IMR-90 (cell line): Measurements from ENCODE around the gene OAS3. TPM values are rescaled to one million over a fixed set of nuclear protein-coding genes. Genes with fewer than 3 reads are reported as not detected.

Experiments used
- ATAC-seq: fragments of 200-7000 bp; cut with Tn5 transposase; 2 replicates; pipeline ENCODE4 v1.9.1; 2020; ENCODE audit warnings: low read depth, mild to moderate bottlenecking, moderate library complexity
- BruUV-seq: library from RNA; stranded (reverse); fragments of 400-500 nt; replicated peaks from 2 replicates; lab custom pipeline; 2021; lab: Mats Ljungman, UMichigan
- CTCF ChIA-PET: fragments of 300-600 bp; formaldehyde crosslinking; extraction: SDS; loops from one replicate; lab custom pipeline; 2021; ENCODE audit warnings: antibody characterized with exemption; lab: Yijun Ruan, JAX
- POLR2A ChIA-PET: fragments of 300-600 bp; sonication (Branson Sonifier 250); formaldehyde crosslinking; loops from one replicate; lab custom pipeline; 2022; ENCODE audit warnings: antibody characterized with exemption; ENCODE audit not compliant: unreplicated experiment; lab: Charles Lee
- DNase-seq: peaks from one replicate; pipeline ENCODE4 v3.0.0; 2013
- H2AFZ ChIP-seq: replicated peaks from 2 replicates; pipeline ENCODE3; 2013; ENCODE audit warnings: low read length, mild to moderate bottlenecking; ENCODE audit not compliant: poor library complexity
- H2AK5ac ChIP-seq: 2 replicates; pipeline ENCODE4 v1.6.1; 2013; ENCODE audit warnings: low read depth, low read length, inconsistent platforms
- H2AK9ac ChIP-seq: replicated peaks from 2 replicates; pipeline ENCODE3; 2013; ENCODE audit warnings: mild to moderate bottlenecking, low read depth, low read length, moderate library complexity; ENCODE audit not compliant: poor library complexity
- H2BK120ac ChIP-seq: 2 replicates; pipeline ENCODE4 v1.6.1; 2013; ENCODE audit warnings: low read depth, low read length, inconsistent platforms
- H2BK15ac ChIP-seq: 3 replicates; pipeline ENCODE4 v1.6.1; 2013; ENCODE audit warnings: low read depth, low read length, inconsistent platforms
- H2BK20ac ChIP-seq: 2 replicates; pipeline ENCODE4 v1.6.1; 2013; ENCODE audit warnings: low read depth, mild to moderate bottlenecking, inconsistent platforms, low read length, moderate library complexity
- H2BK5ac ChIP-seq: 2 replicates; pipeline ENCODE4 v1.6.1; 2013; ENCODE audit warnings: mild to moderate bottlenecking, low read depth, low read length, inconsistent platforms; ENCODE audit not compliant: poor library complexity, severe bottlenecking
- H3K14ac ChIP-seq: replicated peaks from 2 replicates; pipeline ENCODE4 v1.6.1; 2013; ENCODE audit warnings: low read depth, low read length, inconsistent platforms
- H3K18ac ChIP-seq: 2 replicates; pipeline ENCODE4 v1.6.1; 2013; ENCODE audit warnings: low read depth, low read length, control low read depth
- H3K23ac ChIP-seq: 2 replicates; pipeline ENCODE4 v1.6.1; 2013; ENCODE audit warnings: low read depth, low read length, inconsistent platforms
- H3K27ac ChIP-seq: 2 replicates; pipeline ENCODE4 v1.5.1; 2013; ENCODE audit warnings: mild to moderate bottlenecking, control low read depth, low read length; ENCODE audit not compliant: insufficient read depth
- H3K27me3 ChIP-seq: 2 replicates; pipeline ENCODE4 v1.6.1; 2013; ENCODE audit warnings: low read length; ENCODE audit not compliant: control insufficient read depth, insufficient read depth
- H3K36me3 ChIP-seq: 2 replicates; pipeline ENCODE4 v1.6.1; 2013; ENCODE audit warnings: low read length, mixed read lengths; ENCODE audit not compliant: control insufficient read depth, insufficient read depth
- H3K4ac ChIP-seq: 2 replicates; pipeline ENCODE4 v1.6.1; 2013; ENCODE audit warnings: low read depth, low read length, inconsistent platforms
- H3K4me1 ChIP-seq: 2 replicates; pipeline ENCODE4 v1.6.1; 2013; ENCODE audit warnings: low read length, mixed read lengths; ENCODE audit not compliant: control insufficient read depth, insufficient read depth
- H3K4me2 ChIP-seq: 2 replicates; pipeline ENCODE4 v1.6.1; 2013; ENCODE audit warnings: low read depth, mild to moderate bottlenecking, control low read depth, low read length, moderate library complexity
- H3K4me3 ChIP-seq: 2 replicates; pipeline ENCODE4 v1.5.1; 2013; ENCODE audit warnings: low read depth, mild to moderate bottlenecking, control low read depth, low read length, moderate library complexity; ENCODE audit not compliant: insufficient read depth
- H3K56ac ChIP-seq: 2 replicates; pipeline ENCODE4 v1.6.1; 2013; ENCODE audit warnings: low read length, inconsistent platforms; ENCODE audit not compliant: insufficient read depth; ENCODE audit errors: extremely low read depth
- H3K79me1 ChIP-seq, 2 experiments: 2 replicates each; pipeline ENCODE4 v1.6.1; 2013; ENCODE audit warnings: low read length in 2 of 2, inconsistent platforms in 1 of 2, low read depth in 1 of 2
- H3K9ac ChIP-seq: 2 replicates; pipeline ENCODE4 v1.6.1; 2013; ENCODE audit warnings: low read depth, low read length, control low read depth
- H3K9me1 ChIP-seq: 2 replicates; pipeline ENCODE4 v1.6.1; 2013; ENCODE audit warnings: low read length, inconsistent platforms; ENCODE audit not compliant: insufficient read depth
- H3K9me3 ChIP-seq: 2 replicates; pipeline ENCODE4 v1.6.1; 2013; ENCODE audit warnings: low read length; ENCODE audit not compliant: control insufficient read depth, insufficient read depth
- H4K20me1 ChIP-seq: 2 replicates; pipeline ENCODE4 v1.6.1; 2013; ENCODE audit warnings: low read length, inconsistent platforms; ENCODE audit not compliant: insufficient read depth
- H4K5ac ChIP-seq: 2 replicates; pipeline ENCODE4 v1.6.1; 2013; ENCODE audit warnings: mild to moderate bottlenecking, low read depth, low read length, control low read depth
- H4K8ac ChIP-seq, 2 experiments: 2 replicates each; pipeline ENCODE4 v1.6.1; 2013; ENCODE audit warnings: low read depth in 2 of 2, low read length in 2 of 2, control low read depth in 1 of 2, inconsistent platforms in 1 of 2
- H4K91ac ChIP-seq: 2 replicates; pipeline ENCODE4 v1.6.1; 2013; ENCODE audit warnings: low read depth, low read length, inconsistent platforms; ENCODE audit not compliant: insufficient read depth
- RFX5 ChIP-seq: IDR thresholded peaks from 2 replicates; pipeline ENCODE4 v1.8.0; 2012; ENCODE audit warnings: low read depth, mild to moderate bottlenecking, low read length, moderate library complexity
- SMC3 ChIP-seq: fragments of 150-350 bp; IDR thresholded peaks from 2 replicates; pipeline ENCODE4 v1.6.1; 2016; ENCODE audit warnings: low read depth, mild to moderate bottlenecking, antibody characterized with exemption, low read length, moderate library complexity
- WGBS, 2 experiments: methylation state at CpG; one replicate each; pipeline versions ENCODE4 v1.1.5 to v1.1.7; 2013; ENCODE audit warnings: missing lambda C conversion rate in 2 of 2; ENCODE audit not compliant: insufficient read length in 1 of 2; ENCODE audit errors: extremely low coverage in 2 of 2; 5-methylcytosine and 5-hydroxymethylcytosine counted together
- dilution Hi-C: fragments of 300-500 bp; cut with HindIII; formaldehyde crosslinking; loops from one replicate; pipeline ENCODE4 v1.14.3; 2018; ENCODE audit warnings: low sequenced_read_pairs; ENCODE audit not compliant: unreplicated experiment
- in situ Hi-C: fragments of 300-500 bp; cut with MboI; formaldehyde crosslinking; loops from 3 replicates; pipeline ENCODE4 v1.14.3; 2019; ENCODE audit warnings: low sequenced_read_pairs, inconsistent platforms, mixed read lengths
- intact Hi-C: fragments of 100-400 bp; cut with micrococcal nuclease; formaldehyde crosslinking; loops from 2 replicates; pipeline ENCODE4 v1.10.0; 2022
- polyA plus RNA-seq, 3 experiments: library from polyadenylated mRNA; depleted of rRNA; stranded (reverse); fragments of >200 nt; gene quantifications; 2 replicates each; pipeline ENCODE4 v1.2.3, GENCODE V29; 2012; ENCODE audit warnings: low replicate concordance in 1 of 3
- total RNA-seq: library from RNA; depleted of rRNA; stranded (reverse); fragments of >200 nt; gene quantifications from 2 replicates; pipeline ENCODE4 v1.2.3, GENCODE V29; 2012

OAS3 gene
- total and polyA plus RNA-seq, 2 of the 4 experiments (the other 2 are of a cell fraction) = 4.1 to 7.8 TPM

DNA sequence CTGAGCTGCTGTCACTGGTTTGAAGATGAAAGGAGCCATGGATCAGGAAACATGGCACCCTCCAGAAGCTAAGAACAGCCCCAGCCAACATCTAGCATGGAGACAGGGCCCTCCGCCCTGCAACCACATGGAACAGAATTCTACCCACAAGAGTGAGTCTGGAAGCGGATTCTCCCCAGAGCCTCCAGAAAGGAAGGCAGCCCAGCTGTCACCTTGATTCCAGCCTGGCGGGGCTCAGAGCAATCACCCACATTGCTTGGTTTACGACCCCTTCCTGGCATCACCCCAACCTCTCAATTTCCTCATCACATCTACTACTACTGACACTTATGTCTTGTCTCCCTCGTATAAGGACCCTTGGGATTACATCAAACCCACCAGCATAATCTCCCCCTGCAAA is 78.5 kb downstream of the OAS3 start:
- intact Hi-C loops (no loop called here), in situ Hi-C loops (no loop called here), dilution Hi-C loops (no loop called here)
- H3K4ac ChIP-seq = no peak overlapping the region
- H3K56ac ChIP-seq = no peak overlapping the region
- no peak for ATAC-seq
- POLR2A ChIA-PET = no interaction called here
- CTCF ChIA-PET = no interaction called here
- H3K9ac ChIP-seq = no peak overlapping the region
- H4K5ac ChIP-seq = no peak overlapping the region
- H2AFZ ChIP-seq = no peak overlapping the region
- H3K9me3 ChIP-seq = no peaks in the 10 kb centered on the region
- H2BK20ac ChIP-seq = no peak overlapping the region
- no peak overlapping the region for H2AK9ac ChIP-seq
- H3K4me1 ChIP-seq = no peaks in the 10 kb centered on the region
- no peak overlapping the region for H2AK5ac ChIP-seq
- no peaks in the 10 kb centered on the region for H3K27me3 ChIP-seq
- no peak for DNase-seq
- no peaks in the 10 kb centered on the region for H3K36me3 ChIP-seq
- BruUV-seq = no TSS peak
- no peaks in the 10 kb centered on the region for H3K9me1 ChIP-seq
- no peaks in the 10 kb centered on the region for H3K79me1 ChIP-seq
- no peak overlapping the region for H4K91ac ChIP-seq
- H3K18ac ChIP-seq = no peak overlapping the region
- no peak overlapping the region for H3K4me3 ChIP-seq
- TF ChIP-seq RFX5 (no peak), SMC3 (no peak)
- no peaks in the 10 kb centered on the region for H4K20me1 ChIP-seq
- no peak overlapping the region for H3K14ac ChIP-seq
- H3K23ac ChIP-seq = no peak overlapping the region
- no peak overlapping the region for H3K27ac ChIP-seq
- no peak overlapping the region for H3K4me2 ChIP-seq
- H4K8ac ChIP-seq = no peak overlapping the region
- H2BK120ac ChIP-seq = no peak overlapping the region
- no CpG with 5 or more reads among the region's 5 CpGs for WGBS, 2 experiments
- no peak overlapping the region for H2BK5ac ChIP-seq
- H2BK15ac ChIP-seq = no peak overlapping the region
